GM19099 (cell line): Measurements from ENCODE around the gene MICU1.

Source experiments
- POLR2A ChIP-seq: IDR thresholded peaks from 3 replicates; pipeline ENCODE4 v1.6.1; 2011; ENCODE audit warnings: low read depth; ENCODE audit not compliant: insufficient read length; ENCODE audit errors: extremely low read depth

MICU1 gene

GRCh38 chr10:72545546-72545945, 80.3 kb downstream of the MICU1 start:
- TF ChIP-seq POLR2A: no peak

GRCh38 chr10:72542396-72542815, 83.5 kb downstream of the MICU1 start:
- TF ChIP-seq POLR2A: no peak

GRCh38 chr10:72541337-72541736, 84.5 kb downstream of the MICU1 start:
- no peak for TF ChIP-seq POLR2A

- TF ChIP-seq POLR2A: no peak
These were observed 85.6 kb downstream of the MICU1 start for GRCh38 chr10:72540193-72540807.

- TF ChIP-seq POLR2A: no peak
These were observed 86.7 kb downstream of the MICU1 start for GRCh38 chr10:72539137-72539536.

GRCh38 chr10:72525689-72526088, 100.2 kb downstream of the MICU1 start:
- no peak for TF ChIP-seq POLR2A

- no peak for TF ChIP-seq POLR2A
These were observed 100.6 kb downstream of the MICU1 start for GRCh38 chr10:72525277-72525676.

GRCh38 chr10:72524489-72524888, 101.4 kb downstream of the MICU1 start:
- no peak for TF ChIP-seq POLR2A

GRCh38 chr10:72523932-72524396, 101.9 kb downstream of the MICU1 start:
- TF ChIP-seq POLR2A: no peak

- no peak for TF ChIP-seq POLR2A
These were observed 102.8 kb downstream of the MICU1 start for GRCh38 chr10:72523062-72523461.

GRCh38 chr10:72517244-72517643, 108.6 kb downstream of the MICU1 start:
- TF ChIP-seq POLR2A: no peak

- no peak for TF ChIP-seq POLR2A
These were observed 110.4 kb downstream of the MICU1 start for GRCh38 chr10:72515455-72515854.

- no peak for TF ChIP-seq POLR2A
These were observed 112.0 kb downstream of the MICU1 start for GRCh38 chr10:72513910-72514309.

GRCh38 chr10:72511459-72511858, 114.4 kb downstream of the MICU1 start:
- TF ChIP-seq POLR2A: no peak

- TF ChIP-seq POLR2A: no peak
These were observed 115.9 kb downstream of the MICU1 start for GRCh38 chr10:72509941-72510340.

GRCh38 chr10:72509206-72509799, 116.6 kb downstream of the MICU1 start:
- TF ChIP-seq POLR2A: no peak

- TF ChIP-seq POLR2A: no peak
These were observed 117.8 kb downstream of the MICU1 start for GRCh38 chr10:72508033-72508432.

GRCh38 chr10:72506474-72506873, 119.4 kb downstream of the MICU1 start:
- no peak for TF ChIP-seq POLR2A

- TF ChIP-seq POLR2A: no peak
These were observed 120.4 kb downstream of the MICU1 start for GRCh38 chr10:72505435-72505834.
